HCT116 (cell line): ENCODE data around the gene BCKDK. TPM values are rescaled to one million over a fixed set of nuclear protein-coding genes. Genes with fewer than 3 reads are reported as not detected.

Source experiments
- ATAC-seq: fragments of 200-7000 bp; cut with Tn5 transposase; 2 replicates; pipeline ENCODE4 v1.9.1; 2020; ENCODE audit warnings: mild to moderate bottlenecking, moderate library complexity
- BruUV-seq: library from RNA; stranded (reverse); fragments of 400-500 nt; replicated peaks from 2 replicates; lab custom pipeline; 2021; lab: Mats Ljungman, UMichigan
- CTCF ChIA-PET: fragments of 300-600 bp; sonication (Branson Sonifier 250); formaldehyde crosslinking; loops from one replicate; lab custom pipeline; 2021; ENCODE audit warnings: antibody characterized with exemption; lab: Charles Lee
- POLR2A ChIA-PET: fragments of 300-600, 350-600 bp; sonication (Branson Sonifier 250); formaldehyde crosslinking; loops from one replicate; lab custom pipeline; 2021; ENCODE audit warnings: antibody characterized with exemption; lab: Charles Lee
- RAD21 ChIA-PET, 2 experiments: fragments of 300-600 bp; sonication (Branson Sonifier 250); formaldehyde crosslinking; loops; one replicate each; lab custom pipeline; 2023; ENCODE audit warnings: low total read pairs in 2 of 2; ENCODE audit not compliant: uncharacterized antibody in 2 of 2, unreplicated experiment in 2 of 2, low non-redundant PET in 1 of 2; lab: Charles Lee
- DNase-seq: peaks from one replicate; pipeline ENCODE4 v3.0.0-alpha.2; 2010; ENCODE audit warnings: low read depth, low spot score
- H2AFZ ChIP-seq: fragments of 200-600 bp; shearing (Covaris generic), sonication (generic); 2 replicates; pipeline ENCODE4 v1.6.1; 2017; ENCODE audit warnings: low read depth, mixed run types, mixed read lengths, antibody characterized with exemption, low read length; ENCODE audit not compliant: poor library complexity, severe bottlenecking
- H3K27ac ChIP-seq: 2 replicates; pipeline ENCODE4 v1.5.1; 2012; ENCODE audit warnings: low read depth, low read length
- H3K27me3 ChIP-seq: fragments of 200-600 bp; sonication (generic); 2 replicates; pipeline ENCODE4 v1.6.1; 2016; ENCODE audit warnings: mixed run types, low read length, mixed read lengths; ENCODE audit not compliant: insufficient read depth
- H3K36me3 ChIP-seq, 2 experiments: fragments of 200-500 bp in 1 of 2; fragments of 200-600 bp in 1 of 2; sonication (Bioruptor generic) in 1 of 2; sonication (generic) in 1 of 2; 2 replicates each; pipeline versions ENCODE4 v1.5.1 to v1.6.1; 2014 to 2016; ENCODE audit warnings: low read length in 2 of 2, inconsistent platforms in 1 of 2, mixed read lengths in 1 of 2, mixed run types in 1 of 2; ENCODE audit not compliant: insufficient read depth in 2 of 2, control insufficient read depth in 1 of 2
- H3K4me1 ChIP-seq, 2 experiments: fragments of 200-600 bp in 1 of 2; sonication (generic) in 1 of 2; 2 replicates each; pipeline versions ENCODE4 v1.5.1 to v1.6.1; 2012 to 2017; ENCODE audit warnings: low read length in 2 of 2, inconsistent platforms in 1 of 2, mild to moderate bottlenecking in 1 of 2, mixed read lengths in 1 of 2, mixed run types in 1 of 2, moderate library complexity in 1 of 2; ENCODE audit not compliant: insufficient read depth in 2 of 2, control insufficient read depth in 1 of 2
- H3K4me2 ChIP-seq: fragments of 200-600 bp; sonication (generic); 2 replicates; pipeline ENCODE4 v1.6.1; 2017; ENCODE audit warnings: mixed run types, low read length, mixed read lengths
- H3K4me3 ChIP-seq, 2 experiments: fragments of 200-600 bp in 1 of 2; sonication (generic) in 1 of 2; replicated peaks in 1 of 2; 2 replicates each; pipeline ENCODE4 v1.5.1; 2011 to 2016; ENCODE audit warnings: low read length in 2 of 2, control low read depth in 1 of 2, low read depth in 1 of 2, mild to moderate bottlenecking in 1 of 2, mixed read lengths in 1 of 2, mixed run types in 1 of 2
- H3K79me2 ChIP-seq: fragments of 200-600 bp; sonication (generic); 2 replicates; pipeline ENCODE4 v1.6.1; 2017; ENCODE audit warnings: mild to moderate bottlenecking, mixed run types, low read length, moderate library complexity, mixed read lengths; ENCODE audit not compliant: insufficient read depth
- H3K9ac ChIP-seq: fragments of 200-600 bp; sonication (generic); 2 replicates; pipeline ENCODE4 v1.6.1; 2016; ENCODE audit warnings: low read length, mixed read lengths
- H3K9me2 ChIP-seq: fragments of 200-600 bp; sonication (generic), shearing (Covaris generic); 2 replicates; pipeline ENCODE4 v1.6.1; 2017; ENCODE audit warnings: mixed run types, mild to moderate bottlenecking, moderate library complexity; ENCODE audit not compliant: insufficient read depth
- H3K9me3 ChIP-seq, 2 experiments: fragments of 200-500 bp in 1 of 2; fragments of 200-600 bp in 1 of 2; sonication (Bioruptor generic) in 1 of 2; sonication (generic) in 1 of 2; 2 replicates each; pipeline ENCODE4 v1.6.1; 2014 to 2017; ENCODE audit warnings: low read length in 2 of 2, mixed read lengths in 2 of 2, inconsistent platforms in 1 of 2, low read depth in 1 of 2, mild to moderate bottlenecking in 1 of 2, mixed run types in 1 of 2, moderate library complexity in 1 of 2; ENCODE audit not compliant: control insufficient read depth in 1 of 2, insufficient read depth in 1 of 2
- H4K20me1 ChIP-seq: fragments of 200-600 bp; sonication (generic), shearing (Covaris generic); 2 replicates; pipeline ENCODE4 v1.6.1; 2017; ENCODE audit warnings: mixed run types, mild to moderate bottlenecking, moderate library complexity; ENCODE audit not compliant: insufficient read depth
- CBX3 ChIP-seq: IDR thresholded peaks from 2 replicates; pipeline ENCODE4 v1.6.1; 2012; ENCODE audit warnings: low read depth
- CEBPB ChIP-seq: IDR thresholded peaks from 2 replicates; pipeline ENCODE4 v1.6.1; 2012; ENCODE audit warnings: low read depth
- EGR1 ChIP-seq: IDR thresholded peaks from 2 replicates; pipeline ENCODE4 v1.6.1; 2012; ENCODE audit warnings: low read depth
- ELF1 ChIP-seq: IDR thresholded peaks from 2 replicates; pipeline ENCODE4 v1.6.1; 2012; ENCODE audit warnings: low read depth, borderline replicate concordance
- EZH2 ChIP-seq: fragments of 200-600 bp; sonication (generic); IDR thresholded peaks from 2 replicates; pipeline ENCODE4 v1.6.1; 2017; ENCODE audit warnings: antibody characterized with exemption, mixed run types
- FOSL1 ChIP-seq: IDR thresholded peaks from 2 replicates; pipeline ENCODE4 v1.6.1; 2012; ENCODE audit warnings: low read depth
- POLR2A ChIP-seq: IDR thresholded peaks from 2 replicates; pipeline ENCODE4 v1.7.0; 2011; ENCODE audit warnings: borderline replicate concordance; ENCODE audit not compliant: insufficient read depth, insufficient read length; ENCODE audit errors: extremely low read depth
- POLR2AphosphoS5 ChIP-seq: IDR thresholded peaks from 2 replicates; pipeline ENCODE4 v1.6.1; 2011; ENCODE audit warnings: mild to moderate bottlenecking, low read depth, low read length, moderate library complexity
- SIN3A ChIP-seq: IDR thresholded peaks from 2 replicates; pipeline ENCODE4 v1.6.1; 2012; ENCODE audit warnings: low read depth
- SRF ChIP-seq: IDR thresholded peaks from 2 replicates; pipeline ENCODE4 v1.6.1; 2012; ENCODE audit warnings: low read depth
- YY1 ChIP-seq: IDR thresholded peaks from 2 replicates; pipeline ENCODE4 v1.6.1; 2011; ENCODE audit warnings: low read length, low read depth, moderate library complexity, mild to moderate bottlenecking; ENCODE audit not compliant: insufficient replicate concordance; ENCODE audit errors: extremely low read depth
- ZFX ChIP-seq: fragments of 450-650 bp; IDR thresholded peaks from 2 replicates; pipeline ENCODE4 v1.6.1; 2017
- intact Hi-C: fragments of 100-400 bp; cut with micrococcal nuclease; formaldehyde crosslinking; loops from 2 replicates; pipeline ENCODE4 v1.10.0; 2022
- total RNA-seq: library from RNA; stranded (reverse); gene quantifications from one replicate; pipeline ENCODE4 v1.2.1, GENCODE V29; 2021; ENCODE audit not compliant: unreplicated experiment
- TF ChIP-seq, protein P1 (sequence below): IDR thresholded peaks from 2 replicates; pipeline ENCODE4 v1.6.1; 2011; ENCODE audit warnings: mild to moderate bottlenecking, low read length, moderate library complexity; ENCODE audit not compliant: insufficient replicate concordance; ENCODE audit errors: extremely low read depth
- TF ChIP-seq, protein P2 (sequence below): IDR thresholded peaks from 2 replicates; pipeline ENCODE4 v1.6.1; 2012; ENCODE audit warnings: low read depth
- TF ChIP-seq, protein P3 (sequence below): IDR thresholded peaks from 2 replicates; pipeline ENCODE4 v1.6.1; 2012
- TF ChIP-seq, protein P4 (sequence below): IDR thresholded peaks from 2 replicates; pipeline ENCODE4 v1.6.1; 2012
- TF ChIP-seq, protein P5 (sequence below), 3 experiments: fragments of 200-600 bp in 1 of 3; sonication (generic) in 1 of 3; IDR thresholded peaks in 2 of 3; conservative IDR thresholded peaks in 1 of 3; 2 replicates each; pipeline ENCODE4 v1.5.1; 2012 to 2017; ENCODE audit warnings: low read depth in 2 of 3, low read length in 2 of 3, antibody characterized with exemption in 1 of 3, borderline replicate concordance in 1 of 3, control low read depth in 1 of 3, mild to moderate bottlenecking in 1 of 3, mixed read lengths in 1 of 3, mixed run types in 1 of 3, moderate library complexity in 1 of 3; ENCODE audit not compliant: insufficient read depth in 1 of 3

BCKDK gene
- total RNA-seq, 1 experiment from 2014 or later: 60.7 TPM

DNA sequence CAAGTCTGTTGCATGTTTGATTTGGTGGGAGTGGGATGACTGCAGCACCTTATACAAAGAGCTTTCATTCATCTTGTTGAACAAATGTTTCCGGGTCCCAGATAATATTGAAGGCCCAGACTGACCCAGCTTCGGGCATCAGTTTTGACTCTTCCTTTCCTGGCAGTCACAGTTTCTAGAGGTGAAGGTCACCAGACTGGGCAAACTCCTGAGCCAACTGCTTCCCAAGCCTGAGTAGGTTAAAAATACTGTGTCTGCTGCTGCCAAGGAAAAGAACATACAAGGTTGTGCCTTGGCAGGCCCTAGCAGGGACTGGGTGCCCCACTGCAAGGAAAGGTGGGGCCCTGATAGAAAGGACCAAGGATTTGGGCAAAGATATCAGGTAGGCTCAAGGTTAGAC lies 4.5 kb downstream of the BCKDK start:
- ChIA-PET POLR2A (no interaction called here), CTCF (no interaction called here), RAD21 (interaction anchor here in 1 of 2 experiments (0.6 kb wide), 1 partner anchor 30 kb away, joined by 3 read pairs; no protein-coding TSS in a partner anchor)
- no TSS peak for BruUV-seq
- Histone ChIP-seq H3K27ac (no peak overlapping the region), H3K4me1 (peaks cover 4 to 38% of the 10 kb centered on the region in 2 experiments; a peak in 3 of 4 replicates), H3K4me2 (no peak overlapping the region), H3K79me2 (peaks cover 30% of the 10 kb centered on the region), H3K9ac (no peak overlapping the region), H3K36me3 (peaks cover 14 to 39% of the 10 kb centered on the region in 2 experiments), H3K9me3 (no peaks in the 10 kb centered on the region), H2AFZ (no peak overlapping the region), H3K4me3 (no peak overlapping the region), H3K27me3 (no peaks in the 10 kb centered on the region), H3K9me2 (no peaks in the 10 kb centered on the region), H4K20me1 (no peaks in the 10 kb centered on the region)
- intact Hi-C loops: no loop called here
- DNase-seq: no peak
- TF ChIP-seq EZH2 (no peak), CEBPB (no peak), YY1 (no peak), CBX3 (no peak), ZFX (no peak), POLR2AphosphoS5 (no peak), FOSL1 (no peak), EGR1 (no peak), POLR2A (no peak), SRF (no peak), ELF1 (no peak), SIN3A (no peak)
- TF ChIP-seq, protein P1, sequence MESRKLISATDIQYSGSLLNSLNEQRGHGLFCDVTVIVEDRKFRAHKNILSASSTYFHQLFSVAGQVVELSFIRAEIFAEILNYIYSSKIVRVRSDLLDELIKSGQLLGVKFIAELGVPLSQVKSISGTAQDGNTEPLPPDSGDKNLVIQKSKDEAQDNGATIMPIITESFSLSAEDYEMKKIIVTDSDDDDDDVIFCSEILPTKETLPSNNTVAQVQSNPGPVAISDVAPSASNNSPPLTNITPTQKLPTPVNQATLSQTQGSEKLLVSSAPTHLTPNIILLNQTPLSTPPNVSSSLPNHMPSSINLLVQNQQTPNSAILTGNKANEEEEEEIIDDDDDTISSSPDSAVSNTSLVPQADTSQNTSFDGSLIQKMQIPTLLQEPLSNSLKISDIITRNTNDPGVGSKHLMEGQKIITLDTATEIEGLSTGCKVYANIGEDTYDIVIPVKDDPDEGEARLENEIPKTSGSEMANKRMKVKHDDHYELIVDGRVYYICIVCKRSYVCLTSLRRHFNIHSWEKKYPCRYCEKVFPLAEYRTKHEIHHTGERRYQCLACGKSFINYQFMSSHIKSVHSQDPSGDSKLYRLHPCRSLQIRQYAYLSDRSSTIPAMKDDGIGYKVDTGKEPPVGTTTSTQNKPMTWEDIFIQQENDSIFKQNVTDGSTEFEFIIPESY: no peak
- TF ChIP-seq, protein P2, sequence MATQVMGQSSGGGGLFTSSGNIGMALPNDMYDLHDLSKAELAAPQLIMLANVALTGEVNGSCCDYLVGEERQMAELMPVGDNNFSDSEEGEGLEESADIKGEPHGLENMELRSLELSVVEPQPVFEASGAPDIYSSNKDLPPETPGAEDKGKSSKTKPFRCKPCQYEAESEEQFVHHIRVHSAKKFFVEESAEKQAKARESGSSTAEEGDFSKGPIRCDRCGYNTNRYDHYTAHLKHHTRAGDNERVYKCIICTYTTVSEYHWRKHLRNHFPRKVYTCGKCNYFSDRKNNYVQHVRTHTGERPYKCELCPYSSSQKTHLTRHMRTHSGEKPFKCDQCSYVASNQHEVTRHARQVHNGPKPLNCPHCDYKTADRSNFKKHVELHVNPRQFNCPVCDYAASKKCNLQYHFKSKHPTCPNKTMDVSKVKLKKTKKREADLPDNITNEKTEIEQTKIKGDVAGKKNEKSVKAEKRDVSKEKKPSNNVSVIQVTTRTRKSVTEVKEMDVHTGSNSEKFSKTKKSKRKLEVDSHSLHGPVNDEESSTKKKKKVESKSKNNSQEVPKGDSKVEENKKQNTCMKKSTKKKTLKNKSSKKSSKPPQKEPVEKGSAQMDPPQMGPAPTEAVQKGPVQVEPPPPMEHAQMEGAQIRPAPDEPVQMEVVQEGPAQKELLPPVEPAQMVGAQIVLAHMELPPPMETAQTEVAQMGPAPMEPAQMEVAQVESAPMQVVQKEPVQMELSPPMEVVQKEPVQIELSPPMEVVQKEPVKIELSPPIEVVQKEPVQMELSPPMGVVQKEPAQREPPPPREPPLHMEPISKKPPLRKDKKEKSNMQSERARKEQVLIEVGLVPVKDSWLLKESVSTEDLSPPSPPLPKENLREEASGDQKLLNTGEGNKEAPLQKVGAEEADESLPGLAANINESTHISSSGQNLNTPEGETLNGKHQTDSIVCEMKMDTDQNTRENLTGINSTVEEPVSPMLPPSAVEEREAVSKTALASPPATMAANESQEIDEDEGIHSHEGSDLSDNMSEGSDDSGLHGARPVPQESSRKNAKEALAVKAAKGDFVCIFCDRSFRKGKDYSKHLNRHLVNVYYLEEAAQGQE: no peak
- TF ChIP-seq, protein P3, sequence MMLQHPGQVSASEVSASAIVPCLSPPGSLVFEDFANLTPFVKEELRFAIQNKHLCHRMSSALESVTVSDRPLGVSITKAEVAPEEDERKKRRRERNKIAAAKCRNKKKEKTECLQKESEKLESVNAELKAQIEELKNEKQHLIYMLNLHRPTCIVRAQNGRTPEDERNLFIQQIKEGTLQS: no peak
- TF ChIP-seq, protein P4, sequence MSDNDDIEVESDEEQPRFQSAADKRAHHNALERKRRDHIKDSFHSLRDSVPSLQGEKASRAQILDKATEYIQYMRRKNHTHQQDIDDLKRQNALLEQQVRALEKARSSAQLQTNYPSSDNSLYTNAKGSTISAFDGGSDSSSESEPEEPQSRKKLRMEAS: no peak
- TF ChIP-seq, protein P5, sequence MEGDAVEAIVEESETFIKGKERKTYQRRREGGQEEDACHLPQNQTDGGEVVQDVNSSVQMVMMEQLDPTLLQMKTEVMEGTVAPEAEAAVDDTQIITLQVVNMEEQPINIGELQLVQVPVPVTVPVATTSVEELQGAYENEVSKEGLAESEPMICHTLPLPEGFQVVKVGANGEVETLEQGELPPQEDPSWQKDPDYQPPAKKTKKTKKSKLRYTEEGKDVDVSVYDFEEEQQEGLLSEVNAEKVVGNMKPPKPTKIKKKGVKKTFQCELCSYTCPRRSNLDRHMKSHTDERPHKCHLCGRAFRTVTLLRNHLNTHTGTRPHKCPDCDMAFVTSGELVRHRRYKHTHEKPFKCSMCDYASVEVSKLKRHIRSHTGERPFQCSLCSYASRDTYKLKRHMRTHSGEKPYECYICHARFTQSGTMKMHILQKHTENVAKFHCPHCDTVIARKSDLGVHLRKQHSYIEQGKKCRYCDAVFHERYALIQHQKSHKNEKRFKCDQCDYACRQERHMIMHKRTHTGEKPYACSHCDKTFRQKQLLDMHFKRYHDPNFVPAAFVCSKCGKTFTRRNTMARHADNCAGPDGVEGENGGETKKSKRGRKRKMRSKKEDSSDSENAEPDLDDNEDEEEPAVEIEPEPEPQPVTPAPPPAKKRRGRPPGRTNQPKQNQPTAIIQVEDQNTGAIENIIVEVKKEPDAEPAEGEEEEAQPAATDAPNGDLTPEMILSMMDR (IDR thresholded peaks at IDR 0.05 in 2 of 3, conservative IDR thresholded peaks at IDR 0.05 in 1 of 3; ENCODE audit: borderline replicate concordance in 1 of 3, insufficient read depth in 1 of 3, low read depth in 2 of 3, low read length in 2 of 3): no peak
- ATAC-seq: no peak
